GM21619 (cell line): Measurements from ENCODE around the gene RPA3.
"Not testable (repeated sequence)": the region's sequence is repeated elsewhere in the genome, so short reads cannot be mapped to it uniquely, and the experiment has no call there.

Experiments used
- ATAC-seq: cut with Tn5 transposase; IDR thresholded peaks from one replicate; pipeline ENCODE4 v1.9.1; 2021; ENCODE audit not compliant: unreplicated experiment

The RPA3 gene

DNA sequence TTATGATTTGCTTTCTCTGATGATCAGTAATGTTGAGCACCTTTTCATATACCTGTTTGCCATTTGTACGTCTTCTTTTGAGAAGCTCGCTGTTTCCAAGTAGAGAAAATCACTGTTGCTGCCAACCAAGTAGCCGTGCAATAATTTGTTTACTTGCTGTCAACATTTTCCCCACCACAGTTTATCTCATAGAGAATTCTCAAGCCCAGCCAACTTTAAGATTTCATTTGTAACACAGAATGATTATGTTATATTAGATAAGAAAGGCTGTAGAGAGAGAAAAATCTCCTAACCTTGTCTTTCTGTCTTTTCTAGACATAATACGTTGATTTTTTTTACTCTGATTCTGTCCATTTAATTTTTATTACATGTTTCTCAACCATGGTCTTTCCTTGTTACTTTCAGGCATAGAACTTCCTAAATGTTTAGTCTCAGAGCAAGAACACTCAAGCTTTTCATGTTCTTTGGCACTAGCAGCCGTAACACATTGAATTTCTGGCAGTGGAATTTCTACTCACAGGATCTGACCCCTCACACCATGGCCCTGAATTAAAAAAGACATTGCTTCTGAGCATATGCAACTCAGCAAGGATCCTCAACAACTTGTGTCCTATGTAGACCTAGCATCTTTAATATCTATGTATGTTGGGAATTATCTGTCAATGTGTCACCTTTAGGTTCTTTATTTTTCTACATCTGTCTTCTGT is 23.1 kb downstream of the RPA3 start:
- no peak for ATAC-seq

DNA sequence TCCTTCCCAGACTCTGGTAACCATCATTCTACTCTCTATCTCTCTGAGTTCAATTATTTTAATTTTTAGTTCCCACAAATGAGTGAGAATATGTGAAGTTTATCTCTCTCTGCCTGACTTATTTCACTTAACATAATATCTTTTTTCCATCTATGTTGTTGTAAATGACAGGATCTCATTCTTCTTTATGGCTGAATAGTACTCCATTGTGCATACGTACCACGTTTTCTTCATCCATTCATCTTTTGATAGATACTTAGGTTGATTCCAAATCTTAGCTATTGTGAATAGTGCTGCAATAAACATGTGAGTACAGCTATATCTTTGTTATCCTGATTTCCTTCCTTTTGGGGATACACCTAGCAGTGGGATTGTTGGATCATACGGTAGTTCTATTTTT is 23.9 kb downstream of the RPA3 start:
- ATAC-seq, result no peak

DNA sequence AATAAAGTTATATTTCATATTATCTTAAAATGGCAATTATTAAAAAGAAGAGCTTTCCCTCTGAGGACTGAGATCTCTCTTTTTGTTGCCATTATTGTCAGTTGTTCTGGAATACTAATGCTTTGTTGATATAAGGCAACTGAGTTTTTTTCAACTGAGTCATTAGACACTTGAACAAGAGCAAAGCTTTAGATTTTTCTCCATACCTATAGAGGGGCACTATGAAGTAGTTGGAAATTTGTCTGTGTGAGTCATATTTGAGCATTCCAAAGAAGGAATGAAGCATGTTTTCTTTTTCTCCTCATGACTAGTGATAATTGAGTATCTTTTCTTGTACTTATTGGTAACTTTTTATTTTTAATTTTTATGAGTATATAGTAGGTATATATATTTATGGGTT is 24.5 kb downstream of the RPA3 start:
- no peak for ATAC-seq

DNA sequence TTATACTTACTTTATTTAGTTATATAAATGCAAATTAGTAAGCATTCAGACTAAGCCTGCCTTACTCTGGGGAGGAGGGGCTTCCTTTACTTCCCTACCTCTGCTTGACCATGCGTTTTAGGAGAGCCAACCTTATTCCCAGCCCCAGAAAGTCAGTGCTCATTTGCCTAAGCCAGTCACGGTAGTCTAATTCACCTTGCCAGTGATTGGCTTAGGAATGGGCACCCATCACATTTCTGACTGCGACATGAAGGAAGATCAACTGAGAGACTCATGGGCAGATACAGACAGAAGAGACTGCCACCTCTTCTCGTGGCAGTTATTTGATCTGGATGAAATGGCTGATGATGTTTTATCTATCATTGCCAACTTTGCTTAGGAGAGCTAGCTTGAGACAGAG is 29.5 kb downstream of the RPA3 start:
- no peak for ATAC-seq

DNA sequence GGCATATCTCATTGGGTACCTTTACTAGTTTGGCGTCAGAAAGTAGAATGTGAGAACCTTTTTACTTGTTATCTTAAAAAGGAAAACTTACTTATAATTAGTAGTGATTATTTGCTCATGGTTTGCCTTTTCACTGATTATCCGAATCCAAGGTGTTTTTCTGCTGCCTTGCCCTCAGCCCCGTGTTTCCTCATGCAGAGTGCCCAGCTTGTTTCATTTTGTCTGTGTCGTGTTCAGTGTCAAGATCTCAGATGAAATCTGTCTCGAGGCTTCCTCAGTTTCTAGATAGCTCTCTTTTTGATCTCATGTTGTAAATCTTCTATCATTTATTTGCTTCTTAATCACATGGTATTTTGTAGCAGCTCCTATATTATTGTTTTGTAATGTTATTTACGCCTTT is 30.1 kb downstream of the RPA3 start:
- ATAC-seq, result no peak

DNA sequence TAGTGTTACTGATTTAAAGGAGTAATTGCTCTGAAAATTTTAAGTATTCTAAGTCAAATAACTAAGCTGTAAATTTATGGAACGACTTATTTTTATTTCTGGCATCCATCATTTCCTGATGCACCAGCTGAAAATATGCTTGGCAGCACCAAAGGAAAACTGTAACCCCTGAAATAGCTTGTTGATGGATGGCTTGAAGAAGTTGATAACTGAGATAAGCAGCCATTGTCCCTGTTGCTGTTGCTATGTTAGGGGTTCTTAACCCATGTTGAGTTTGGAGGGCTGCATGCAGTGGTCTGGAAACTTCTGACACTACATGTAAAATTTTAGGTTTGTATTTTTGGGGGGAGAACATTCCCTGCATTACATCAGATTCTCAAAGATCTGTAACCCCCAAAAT is 30.6 kb downstream of the RPA3 start:
- no peak for ATAC-seq

DNA sequence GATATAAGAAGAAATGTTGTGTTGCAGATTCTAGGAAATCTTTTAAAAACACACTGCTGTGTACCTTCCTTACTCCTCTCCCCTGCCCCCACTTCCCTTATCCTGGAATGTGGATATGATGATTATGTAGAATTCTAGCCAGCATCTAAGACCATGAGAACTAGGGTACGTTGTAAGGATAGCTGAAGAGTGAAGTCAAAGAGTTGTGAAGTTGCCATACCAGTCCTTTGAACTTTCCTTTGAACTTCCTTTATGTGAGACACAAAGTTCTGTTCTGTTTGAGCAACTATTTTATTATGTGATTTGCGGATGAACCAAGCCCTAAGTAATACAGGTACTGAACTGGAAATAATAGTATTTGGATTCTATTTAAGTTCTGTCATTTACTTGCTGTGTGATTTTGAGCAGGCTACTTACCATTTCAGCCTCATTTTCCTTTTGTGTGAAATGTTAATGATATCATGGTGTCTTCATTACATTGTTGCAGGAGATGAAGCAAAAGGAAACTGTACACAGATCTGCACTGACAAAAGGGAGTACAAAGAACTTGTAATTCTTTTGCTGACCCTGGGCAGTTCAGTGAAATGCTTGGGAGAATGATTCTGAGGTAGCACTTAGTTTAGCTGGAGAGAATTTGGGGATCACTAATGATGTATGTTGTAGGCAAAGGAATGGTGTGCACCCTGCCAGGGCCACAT is 31.4 kb downstream of the RPA3 start:
- no peak for ATAC-seq

DNA sequence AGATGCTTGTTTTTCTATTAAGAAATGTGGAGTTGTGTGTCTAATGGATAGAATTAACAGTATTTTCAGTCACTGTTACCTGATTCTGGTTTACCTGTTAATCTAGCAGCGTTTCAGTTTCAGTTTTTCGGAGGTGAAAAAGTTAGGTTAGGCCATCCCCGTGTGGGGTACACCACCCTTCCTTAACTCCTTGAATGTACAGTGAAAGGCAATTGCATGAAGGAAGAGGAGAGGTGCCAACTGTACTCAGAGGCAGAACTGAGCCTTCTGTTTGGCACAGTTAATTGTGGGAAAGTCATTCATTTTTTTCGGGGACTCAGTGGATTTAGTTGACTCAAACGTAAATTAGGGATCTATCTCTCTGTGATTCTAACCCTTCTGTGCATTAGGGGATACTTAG is 35.5 kb downstream of the RPA3 start:
- no peak for ATAC-seq

DNA sequence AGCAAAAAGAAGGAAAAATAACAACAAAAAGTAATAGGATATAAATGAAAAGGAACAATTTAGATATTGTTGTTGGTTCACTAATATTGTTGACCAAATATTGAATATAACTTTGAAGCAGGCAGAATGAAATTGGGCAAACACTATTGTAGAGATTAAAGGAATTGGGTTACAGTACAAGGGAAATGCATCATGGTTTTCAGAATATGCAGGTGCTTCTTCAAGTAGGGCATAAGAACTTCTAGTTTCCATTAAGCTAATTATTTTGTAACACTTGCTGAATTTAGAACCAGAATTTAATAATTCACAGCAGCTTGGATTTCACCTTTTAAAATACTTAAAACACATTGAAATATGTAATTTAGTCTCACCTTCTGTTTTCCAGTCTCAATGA is 36.5 kb downstream of the RPA3 start:
- no peak for ATAC-seq

DNA sequence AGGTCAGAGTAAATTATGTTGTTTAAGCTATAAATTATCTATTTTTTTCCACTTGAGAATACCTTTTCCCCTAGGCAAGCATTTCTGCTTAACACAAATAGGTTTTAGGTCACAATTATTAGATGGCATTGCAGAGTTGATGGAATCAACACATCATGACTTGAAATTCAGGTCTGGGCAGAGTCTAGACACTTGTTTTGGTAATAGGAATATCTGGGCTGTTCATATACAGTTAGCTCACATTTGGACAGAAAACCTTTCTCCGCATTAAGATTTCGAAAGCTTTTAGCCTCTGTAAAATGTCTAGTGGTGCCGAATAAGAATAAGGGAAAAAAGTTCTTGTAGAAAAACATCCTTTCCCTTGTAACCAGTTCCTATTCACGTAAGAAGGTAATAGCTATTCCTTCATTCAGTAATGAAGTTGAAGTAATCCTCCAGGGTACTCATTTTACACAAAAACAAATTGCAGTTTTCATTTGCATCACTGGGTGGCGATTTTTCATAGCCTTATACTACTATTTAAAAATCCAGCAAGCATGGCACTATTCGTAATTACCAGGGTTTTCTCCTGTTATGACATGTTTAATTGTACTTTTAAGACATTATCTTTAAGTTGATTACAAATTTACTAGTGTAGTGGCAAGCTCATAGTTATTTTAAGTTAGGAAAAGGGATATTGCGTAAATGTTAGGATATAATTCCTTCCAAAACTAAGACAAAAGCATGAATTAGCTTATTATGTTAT is 37.0 kb downstream of the RPA3 start:
- ATAC-seq, result no peak

DNA sequence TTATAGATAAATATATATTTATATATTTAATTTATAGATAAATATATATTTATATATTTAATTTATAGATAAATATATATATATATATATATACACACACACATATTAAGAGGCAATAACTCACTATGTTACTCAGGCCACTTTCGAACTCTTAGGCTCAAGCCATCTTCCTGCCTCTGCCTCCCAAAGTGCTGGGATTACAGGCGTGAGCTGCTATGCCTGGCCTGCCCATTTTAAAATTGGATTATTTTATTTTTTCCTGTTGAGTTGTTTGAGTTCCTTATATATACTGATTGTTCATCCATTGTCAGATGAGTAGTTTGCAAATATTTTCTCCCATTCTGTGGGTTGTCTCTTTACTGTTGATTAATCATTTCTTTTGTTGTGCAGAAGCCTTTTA is 38.8 kb downstream of the RPA3 start:
- not testable (repeated sequence) for ATAC-seq

DNA sequence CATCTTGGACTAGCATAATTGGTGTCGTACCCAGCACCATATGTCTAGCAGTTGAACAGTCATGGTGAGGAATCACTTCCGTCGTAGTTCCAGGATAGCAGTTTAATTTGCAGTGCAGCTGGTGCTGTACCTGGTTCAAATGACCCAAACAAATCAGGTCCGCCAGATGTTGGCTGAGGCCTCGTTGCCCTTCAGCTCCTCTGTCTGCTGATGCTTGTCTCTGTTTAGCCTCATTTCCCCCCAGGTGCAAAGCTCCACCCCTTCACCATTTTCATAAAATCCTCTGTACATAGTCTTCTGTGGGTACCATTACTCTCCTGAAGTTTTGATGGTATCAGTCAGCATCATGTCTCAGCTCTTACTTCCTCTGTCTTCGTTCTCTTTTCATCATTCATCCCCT is 42.7 kb downstream of the RPA3 start:
- ATAC-seq, result no peak

DNA sequence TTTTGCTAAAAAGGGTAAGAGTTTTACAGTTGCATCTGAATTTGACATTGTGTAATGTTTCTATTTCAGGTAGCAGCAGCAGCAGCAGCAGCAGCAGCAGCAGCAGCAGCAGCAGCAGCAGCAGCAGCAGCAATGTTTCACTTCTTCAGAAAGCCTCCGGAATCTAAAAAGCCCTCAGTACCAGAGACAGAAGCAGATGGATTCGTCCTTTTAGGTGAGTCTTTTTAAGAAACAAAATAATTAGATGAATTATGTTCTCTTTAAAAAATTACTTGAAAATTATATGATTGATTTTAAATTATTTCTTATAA is 45.2 kb downstream of the RPA3 start:
- no peak for ATAC-seq

DNA sequence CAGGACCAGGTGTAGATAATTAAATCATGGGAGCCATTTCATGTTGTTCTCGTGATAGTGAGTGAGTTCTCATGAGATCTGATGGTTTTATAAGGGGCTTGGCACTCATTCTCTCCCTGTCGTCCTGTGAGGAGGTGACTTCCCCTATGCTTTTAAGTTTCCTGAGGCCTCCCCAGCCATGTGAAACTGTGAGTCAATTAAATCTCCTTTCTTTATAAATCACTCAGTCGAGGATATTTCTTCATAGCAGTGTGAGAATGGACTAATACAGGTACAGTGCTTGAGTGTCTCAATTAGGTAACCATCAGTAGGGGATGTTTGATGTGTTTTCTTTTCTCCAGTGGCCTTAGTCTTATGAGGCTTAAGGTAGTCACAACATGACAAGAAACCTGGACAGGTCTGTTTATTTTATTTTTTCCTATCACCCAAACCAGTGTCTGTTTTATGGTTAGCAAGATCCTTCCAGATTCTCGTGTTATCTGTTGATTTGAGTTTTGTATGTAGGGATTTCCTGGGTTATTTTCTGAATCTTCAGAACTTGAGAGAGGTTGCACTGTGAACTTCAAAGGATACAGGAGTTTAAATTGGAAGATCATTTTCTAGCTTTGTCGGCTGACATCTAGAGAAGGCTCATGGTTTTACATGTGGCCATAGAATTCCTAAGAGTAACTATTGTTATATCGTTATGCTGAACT is 45.7 kb downstream of the RPA3 start:
- ATAC-seq, result no peak

DNA sequence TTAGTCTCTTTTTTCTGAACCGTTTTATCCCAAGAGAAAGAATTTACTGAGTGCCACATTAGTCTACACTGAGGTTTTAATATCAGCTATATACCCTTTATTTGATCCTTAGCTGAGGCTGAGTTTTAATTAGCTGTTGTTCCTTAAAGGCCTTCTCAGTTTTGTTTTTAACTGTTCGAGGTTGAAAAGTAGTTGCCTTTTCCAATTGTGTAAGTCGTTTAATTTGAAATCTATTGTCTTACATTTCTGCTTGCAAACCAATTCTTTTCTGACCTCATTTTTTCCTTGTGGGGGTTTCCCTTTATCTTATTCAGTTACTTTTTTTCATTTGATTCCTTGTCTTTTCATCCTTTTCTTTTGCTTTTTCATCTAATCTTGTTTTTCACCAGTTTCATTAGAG is 47.0 kb downstream of the RPA3 start:
- no peak for ATAC-seq

DNA sequence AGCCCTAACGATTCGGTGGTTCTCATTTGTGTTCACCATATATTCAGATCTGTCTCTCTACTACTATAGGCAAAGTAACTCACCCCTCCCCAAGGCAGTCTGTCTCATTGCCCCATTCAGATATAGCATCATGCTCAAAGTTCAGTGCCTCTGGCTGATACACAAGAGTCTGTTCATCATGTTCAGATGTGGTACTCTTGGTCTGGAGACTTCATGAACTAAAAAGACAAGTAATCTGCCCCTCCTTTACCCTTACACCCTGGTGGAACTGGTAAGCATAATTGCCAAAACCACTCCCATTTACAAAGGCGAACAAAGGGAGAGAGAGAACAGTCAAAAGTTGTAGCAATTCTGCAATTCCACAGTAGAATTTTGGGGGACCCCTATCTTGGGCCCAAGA is 47.9 kb downstream of the RPA3 start:
- no peak for ATAC-seq

DNA sequence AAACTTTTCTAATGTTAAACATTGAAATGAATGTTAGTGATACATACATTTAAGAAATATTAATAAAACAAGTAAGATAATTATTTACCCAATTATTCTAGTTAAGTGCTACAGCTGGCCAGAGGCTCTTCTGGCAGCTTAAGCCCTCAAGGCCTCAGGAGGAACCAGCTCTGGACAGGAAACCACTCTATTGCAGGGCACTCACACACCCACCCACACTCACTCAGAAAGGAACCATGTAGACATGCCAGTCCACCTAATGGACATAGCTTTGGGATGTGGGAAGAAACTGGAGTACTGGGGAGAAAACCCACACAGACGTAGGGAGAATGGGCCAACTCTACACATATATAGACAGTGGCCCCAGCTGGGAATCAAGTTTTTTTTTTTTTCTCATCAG is 49.7 kb downstream of the RPA3 start:
- no peak for ATAC-seq

DNA sequence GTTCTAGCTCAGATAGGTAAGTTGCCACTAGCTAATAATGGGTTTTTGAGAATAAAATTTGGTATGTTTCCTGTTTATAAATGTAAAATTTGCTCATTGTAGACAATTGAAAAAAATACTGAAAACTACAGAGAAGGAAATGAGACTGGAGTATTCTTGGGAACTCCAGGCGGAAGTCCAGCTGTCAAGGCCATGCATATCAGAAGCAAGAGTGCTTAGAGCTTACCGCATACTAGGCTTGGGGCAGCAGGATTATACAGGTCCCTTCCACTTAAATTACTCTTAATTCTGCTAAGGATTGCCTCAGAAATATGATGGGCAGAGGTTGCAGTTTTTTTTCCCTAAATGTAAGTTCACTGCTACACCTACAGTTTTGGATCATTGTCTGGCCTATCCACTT is 51.2 kb downstream of the RPA3 start:
- ATAC-seq, result no peak

DNA sequence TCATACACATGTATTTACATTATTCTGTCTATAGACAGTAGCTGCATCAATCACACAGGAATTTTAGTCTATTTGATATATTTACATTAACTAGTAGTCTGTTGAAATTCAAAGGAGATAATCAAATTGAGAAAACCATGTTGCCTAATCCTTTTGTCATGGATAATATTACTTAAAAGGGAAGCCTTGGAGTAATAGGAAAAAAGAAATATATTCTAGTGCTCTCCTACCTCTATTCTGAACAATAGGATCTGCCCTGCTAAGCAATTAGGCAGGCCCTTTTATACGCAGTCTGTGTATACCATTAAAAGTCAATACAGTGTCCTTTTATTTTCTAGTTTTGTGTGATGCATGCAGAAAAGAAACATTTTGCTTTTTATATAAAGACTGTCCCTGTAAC is 53.4 kb downstream of the RPA3 start:
- no peak for ATAC-seq

DNA sequence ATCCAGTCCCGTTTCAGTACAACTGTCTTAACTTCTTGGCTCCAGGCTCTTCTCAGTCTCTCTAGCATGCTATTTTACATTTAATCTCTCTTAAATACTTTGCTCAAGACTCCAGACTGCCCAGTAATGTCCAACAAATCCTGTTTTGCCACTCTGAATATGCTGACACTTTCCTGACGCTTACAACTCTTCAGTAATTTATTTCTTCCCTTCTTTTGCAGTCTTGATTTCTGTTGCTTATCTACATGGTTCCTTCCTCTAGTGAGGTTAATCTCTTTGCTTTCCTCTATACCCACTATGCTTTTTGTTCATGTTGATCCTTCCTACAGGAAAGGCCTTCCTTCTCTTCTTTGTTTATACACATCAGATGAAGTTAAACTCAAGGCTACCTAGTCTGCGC is 54.1 kb downstream of the RPA3 start:
- ATAC-seq, result no peak

DNA sequence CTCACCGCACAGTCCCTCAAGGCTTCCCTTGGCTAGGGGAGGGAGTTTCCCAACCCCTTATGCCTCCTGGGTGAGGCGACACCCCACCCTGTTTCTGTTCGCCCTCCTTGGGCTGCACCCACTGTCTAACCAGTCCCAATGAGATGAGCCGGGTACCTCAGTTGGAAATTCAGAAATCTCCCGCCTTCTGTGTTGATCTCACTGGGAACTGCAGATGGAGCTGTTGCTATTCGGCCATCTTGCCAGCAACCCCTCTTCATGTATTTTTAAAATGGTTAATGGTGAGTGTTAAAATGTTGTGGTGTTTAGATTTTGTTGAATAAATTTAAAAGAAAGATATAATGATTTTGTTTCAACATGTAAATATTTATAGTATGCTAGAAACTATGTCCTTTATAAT is 55.9 kb downstream of the RPA3 start:
- ATAC-seq, result no peak

DNA sequence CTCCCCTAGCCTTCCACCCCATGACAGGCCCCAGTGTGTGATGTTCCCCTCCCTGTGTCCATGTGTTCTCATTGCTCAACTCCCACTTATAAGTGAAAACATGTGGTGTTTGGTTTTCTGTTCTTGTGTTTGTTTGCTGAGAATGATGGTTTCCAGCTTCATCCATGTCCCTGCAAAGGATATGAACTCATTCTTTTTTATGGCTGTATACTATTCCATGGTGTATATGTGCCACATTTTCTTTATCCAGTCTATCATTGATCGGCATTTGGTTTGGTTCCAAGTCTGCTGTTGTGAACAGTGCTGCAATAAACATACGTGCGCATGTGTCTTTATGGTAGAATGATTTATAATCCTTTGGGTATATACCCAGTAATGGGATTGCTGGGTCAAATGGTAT is 61.9 kb downstream of the RPA3 start:
- ATAC-seq, result not testable (repeated sequence)
